GM12878 (cell line): ENCODE measurements around the gene ZNF334. TPM values are rescaled to one million over a fixed set of nuclear protein-coding genes. Genes with fewer than 3 reads are reported as not detected.
A peak's percentile ranks its signal among the peaks of the same experiment; 100 is the strongest.

ENCODE experiments used
- ATAC-seq: fragments of 200-7000 bp; cut with Tn5 transposase; 3 replicates; pipeline ENCODE4 v1.9.1; 2020; ENCODE audit warnings: mild to moderate bottlenecking, moderate library complexity
- Bru-seq: library from RNA; stranded (reverse); fragments of 400-500 nt; gene quantifications from one replicate; lab custom pipeline; 2021; lab: Mats Ljungman, UMichigan
- BruChase-seq, 2 experiments: library from RNA; stranded (reverse); fragments of 400-500 nt; gene quantifications; one replicate each; lab custom pipeline; 2021; lab: Mats Ljungman, UMichigan
- BruUV-seq: library from RNA; stranded (reverse); fragments of 400-500 nt; replicated peaks from 2 replicates; lab custom pipeline; 2021; lab: Mats Ljungman, UMichigan
- CTCF ChIA-PET: fragments of 300-600 bp; sonication (Branson Sonifier 250); formaldehyde crosslinking; extraction: SDS; loops from one replicate; lab custom pipeline; 2021; ENCODE audit warnings: inconsistent platforms; lab: Yijun Ruan, JAX
- POLR2A ChIA-PET: fragments of 350-600 bp; formaldehyde crosslinking; extraction: SDS; loops from one replicate; lab custom pipeline; 2021; ENCODE audit warnings: inconsistent platforms; lab: Charles Lee
- RAD21 ChIA-PET: fragments of 300-600 bp; sonication (Branson Sonifier 250); formaldehyde crosslinking; loops from one replicate; lab custom pipeline; 2023; ENCODE audit warnings: antibody characterized with exemption; ENCODE audit not compliant: unreplicated experiment; lab: Charles Lee
- SMC1A ChIA-PET: fragments of 300-600 bp; sonication (Branson Sonifier 250); formaldehyde crosslinking; loops from one replicate; lab custom pipeline; 2023; ENCODE audit not compliant: unreplicated experiment, uncharacterized antibody; lab: Charles Lee
- DNase-seq: peaks from one replicate; pipeline ENCODE4 v3.0.0-alpha.2; 2011; ENCODE audit warnings: low read depth, low spot score
- FAIRE-seq: peaks from 3 replicates; lab custom pipeline; 2011; peaks lifted over from hg19 to GRCh38; lab: Jason Lieb, UNC
- H2AFZ ChIP-seq: 2 replicates; pipeline ENCODE4 v1.6.0; 2011; ENCODE audit warnings: low read depth, low read length, control low read depth; ENCODE audit not compliant: control insufficient read depth
- H3K27ac ChIP-seq: 2 replicates; pipeline ENCODE4 v1.5.1; 2011; ENCODE audit warnings: control low read depth; ENCODE audit not compliant: control insufficient read depth, insufficient read depth
- H3K27me3 ChIP-seq, 2 experiments: replicated peaks in 1 of 2; 2 replicates each; pipeline versions ENCODE4 v1.6.0 to v1.6.1; 2011; ENCODE audit warnings: low read length in 1 of 2; ENCODE audit not compliant: control insufficient read depth in 2 of 2, insufficient read depth in 2 of 2
- H3K36me3 ChIP-seq, 2 experiments: 2 replicates each; pipeline ENCODE4 v1.5.1; 2011; ENCODE audit warnings: low read length in 1 of 2; ENCODE audit not compliant: control insufficient read depth in 2 of 2, insufficient read depth in 2 of 2
- H3K4me1 ChIP-seq: 2 replicates; pipeline ENCODE4 v1.6.1; 2011; ENCODE audit warnings: mild to moderate bottlenecking, low read length, moderate library complexity, mixed read lengths; ENCODE audit not compliant: control insufficient read depth, insufficient read depth
- H3K4me2 ChIP-seq: 2 replicates; pipeline ENCODE4 v1.6.0; 2011; ENCODE audit warnings: control low read depth; ENCODE audit not compliant: control insufficient read depth, insufficient read depth
- H3K4me3 ChIP-seq: fragments of 200-600 bp; sonication (generic); 2 replicates; pipeline ENCODE4 v1.5.1; 2016
- H3K79me2 ChIP-seq: 2 replicates; pipeline ENCODE4 v1.6.0; 2011; ENCODE audit warnings: low read length; ENCODE audit not compliant: control insufficient read depth, insufficient read depth
- H3K9ac ChIP-seq: 2 replicates; pipeline ENCODE4 v1.8.0; 2011; ENCODE audit warnings: low read length, control low read depth, mixed read lengths; ENCODE audit not compliant: control insufficient read depth, insufficient read depth
- H3K9me3 ChIP-seq: replicated peaks from 3 replicates; pipeline ENCODE4 v1.5.1; 2011; ENCODE audit warnings: mild to moderate bottlenecking, low read length; ENCODE audit not compliant: control insufficient read depth, insufficient read depth
- H4K20me1 ChIP-seq: 2 replicates; pipeline ENCODE4 v1.6.0; 2011; ENCODE audit not compliant: control insufficient read depth, insufficient read depth
- EED ChIP-seq: sonication (generic); IDR thresholded peaks from 2 replicates; pipeline ENCODE4 v1.6.1; 2016; ENCODE audit warnings: antibody characterized with exemption, low read depth
- GABPA ChIP-seq: IDR thresholded peaks from 2 replicates; pipeline ENCODE4 v1.6.1; 2014; ENCODE audit warnings: antibody characterized with exemption, low read depth, mild to moderate bottlenecking, inconsistent platforms
- GATAD2B ChIP-seq: fragments of 450-650 bp; conservative IDR thresholded peaks from 2 replicates; pipeline ENCODE4 v1.6.1; 2017; ENCODE audit warnings: low read depth, mild to moderate bottlenecking, moderate library complexity
- IKZF1 ChIP-seq: fragments of 450-650 bp; conservative IDR thresholded peaks from 2 replicates; pipeline ENCODE4 v1.6.1; 2017; ENCODE audit warnings: antibody characterized with exemption, mild to moderate bottlenecking
- NR2C1 ChIP-seq: fragments of 450-650 bp; IDR thresholded peaks from 2 replicates; pipeline ENCODE4 v1.6.1; 2017; ENCODE audit warnings: antibody characterized with exemption, mild to moderate bottlenecking, moderate library complexity
- PAX8 ChIP-seq: fragments of 450-650 bp; IDR thresholded peaks from 2 replicates; pipeline ENCODE4 v1.6.1; 2017; ENCODE audit warnings: mild to moderate bottlenecking, moderate library complexity
- POLR2A ChIP-seq: IDR thresholded peaks from 2 replicates; pipeline ENCODE4 v1.6.1; 2011; ENCODE audit warnings: low read depth, mild to moderate bottlenecking, low read length
- RELA ChIP-seq: fragments of 450-650 bp; IDR thresholded peaks from 2 replicates; pipeline ENCODE4 v1.8.0; 2014; ENCODE audit warnings: borderline replicate concordance; ENCODE audit not compliant: partially characterized antibody
- SIX5 ChIP-seq: IDR thresholded peaks from 2 replicates; pipeline ENCODE4 v1.6.1; 2011; ENCODE audit warnings: mild to moderate bottlenecking, low read depth, low read length, moderate library complexity; ENCODE audit not compliant: severe bottlenecking
- TCF3 ChIP-seq: IDR thresholded peaks from 2 replicates; pipeline ENCODE4 v1.6.1; 2012; ENCODE audit warnings: low read depth, mild to moderate bottlenecking, low read length, borderline replicate concordance; ENCODE audit not compliant: insufficient read depth
- WGBS: methylation state at CpG from one replicate; pipeline ENCODE4 v1.1.6; 2016; ENCODE audit warnings: low lambda C conversion rate; ENCODE audit not compliant: insufficient replicate concordance, insufficient coverage; ENCODE audit errors: missing lambda C conversion rate; 5-methylcytosine and 5-hydroxymethylcytosine counted together
- in situ Hi-C: fragments of 300-500 bp; cut with MboI; formaldehyde crosslinking; loops from 9 replicates; pipeline ENCODE4 v1.14.3; 2018; ENCODE audit warnings: mixed read lengths
- intact Hi-C: fragments of 100-400 bp; cut with micrococcal nuclease; formaldehyde crosslinking; loops from one replicate; pipeline ENCODE4 v1.14.2; 2022; ENCODE audit not compliant: unreplicated experiment
- long read RNA-seq, 2 experiments: library from polyadenylated mRNA; unstranded; transcript quantifications; one replicate each; pipeline ENCODE4 v2.0.0, GENCODE V29; 2019 to 2020
- polyA minus RNA-seq, 3 experiments: library from RNA; depleted of rRNA, polyadenylated mRNA; stranded (reverse); fragments of >200 nt; gene quantifications; 2 replicates each; pipeline ENCODE4 v1.2.3, GENCODE V29; 2011
- polyA plus RNA-seq, 11 experiments: library from polyadenylated mRNA; depleted of rRNA in 4 of 11; unstranded in 6 of 11; stranded (reverse) in 5 of 11; fragments of >200 nt; fragmentation: Nextera tagmentation in 4 of 11; fragmentation: Illumina TruSeq in 1 of 11; extraction: Ambion mirVana in 4 of 11; extraction: Trizol in 1 of 11; gene quantifications; 1 replicate in 1 of 11; 2 replicates in 10 of 11; pipeline versions ENCODE4 v1.2.1 to v1.2.3, GENCODE V29; 2011 to 2016; ENCODE audit warnings: inconsistent platforms in 2 of 11, missing spikeins in 2 of 11, low read depth in 1 of 11
- total RNA-seq, 4 experiments: library from RNA; depleted of rRNA in 3 of 4; stranded (reverse); fragments of >200 nt in 3 of 4; fragmentation: Illumina TruSeq in 1 of 4; extraction: Trizol in 1 of 4; gene quantifications; 2 replicates each; pipeline versions ENCODE4 v1.2.1 to v1.2.3, GENCODE V29; 2013 to 2021
- TF ChIP-seq, protein P1 (sequence below): fragments of 450-650 bp; IDR thresholded peaks from 2 replicates; pipeline ENCODE4 v1.6.1; 2016; ENCODE audit warnings: mild to moderate bottlenecking, moderate library complexity, borderline replicate concordance
- TF ChIP-seq, protein P2 (sequence below): IDR thresholded peaks from 2 replicates; pipeline ENCODE4 v1.6.1; 2011; ENCODE audit warnings: low read depth, low read length, improper control_type of control experiment, borderline replicate concordance

Gene ZNF334
- 4.1 and 4.2 TPM in 2 replicates for total RNA-seq (2013; cell fraction: nucleolus; rRNA removed)
- total RNA-seq (2014; rRNA removed): 0.96 and 0.98 TPM in 2 replicates
- 1.7 and 1.8 TPM in 2 replicates for total RNA-seq (2014; rRNA removed; fragmentation: Illumina TruSeq; extraction: Trizol)
- 1.2 and 1.7 TPM in 2 replicates for total RNA-seq (2021)
- polyA plus RNA-seq (2011; ENCODE audit: low read depth): 1.2 TPM
- polyA plus RNA-seq (2011; rRNA removed): 0.08 and 0.19 TPM in 2 replicates
- polyA plus RNA-seq (2011; cell fraction: cytosol; rRNA removed): 0.04 and 0.05 TPM in 2 replicates
- polyA plus RNA-seq (2011; cell fraction: nucleus; rRNA removed): 0.13 and 0.25 TPM in 2 replicates
- 2.0 and 2.3 TPM in 2 replicates for polyA plus RNA-seq (2012)
- 2.0 and 3.3 TPM in 2 replicates for polyA plus RNA-seq (2014; fragmentation: Illumina TruSeq; extraction: Trizol)
- under 1 TPM; 0.29 to 0.60 TPM for polyA plus RNA-seq (2014; fragmentation: Nextera tagmentation; extraction: Ambion mirVana)
- polyA plus RNA-seq (2014; rRNA removed): 0.84 and 1.7 TPM in 2 replicates
- 1 to 10 TPM; 1.2 to 1.4 TPM for polyA plus RNA-seq (2016; fragmentation: Nextera tagmentation; extraction: Ambion mirVana)
- 0.15 TPM in 2 replicates for polyA minus RNA-seq (2011; rRNA and poly(A)+ RNA removed)
- not detected in 2 replicates for polyA minus RNA-seq (2011; cell fraction: cytosol; rRNA and poly(A)+ RNA removed)
- 0.12 TPM in 1 of 2 replicates, not detected in the other for polyA minus RNA-seq (2011; cell fraction: nucleus; rRNA and poly(A)+ RNA removed)
- percentile 38 among the genes with signal in this experiment for Bru-seq, nascent RNA
- percentile 36 among the genes with signal in this experiment for BruChase-seq, experiment 1, labeled RNA remaining after a 6-hour chase
- percentile 36 among the genes with signal in this experiment for BruChase-seq, experiment 2, labeled RNA remaining after a 2-hour chase
- long read RNA-seq, experiment 1: 0 reads
- long read RNA-seq, experiment 2, partial matches to known transcripts: 0 of 1 reads
- long read RNA-seq, experiment 2, other reads (novel, unspliced or antisense): 0 of 1 reads

DNA sequence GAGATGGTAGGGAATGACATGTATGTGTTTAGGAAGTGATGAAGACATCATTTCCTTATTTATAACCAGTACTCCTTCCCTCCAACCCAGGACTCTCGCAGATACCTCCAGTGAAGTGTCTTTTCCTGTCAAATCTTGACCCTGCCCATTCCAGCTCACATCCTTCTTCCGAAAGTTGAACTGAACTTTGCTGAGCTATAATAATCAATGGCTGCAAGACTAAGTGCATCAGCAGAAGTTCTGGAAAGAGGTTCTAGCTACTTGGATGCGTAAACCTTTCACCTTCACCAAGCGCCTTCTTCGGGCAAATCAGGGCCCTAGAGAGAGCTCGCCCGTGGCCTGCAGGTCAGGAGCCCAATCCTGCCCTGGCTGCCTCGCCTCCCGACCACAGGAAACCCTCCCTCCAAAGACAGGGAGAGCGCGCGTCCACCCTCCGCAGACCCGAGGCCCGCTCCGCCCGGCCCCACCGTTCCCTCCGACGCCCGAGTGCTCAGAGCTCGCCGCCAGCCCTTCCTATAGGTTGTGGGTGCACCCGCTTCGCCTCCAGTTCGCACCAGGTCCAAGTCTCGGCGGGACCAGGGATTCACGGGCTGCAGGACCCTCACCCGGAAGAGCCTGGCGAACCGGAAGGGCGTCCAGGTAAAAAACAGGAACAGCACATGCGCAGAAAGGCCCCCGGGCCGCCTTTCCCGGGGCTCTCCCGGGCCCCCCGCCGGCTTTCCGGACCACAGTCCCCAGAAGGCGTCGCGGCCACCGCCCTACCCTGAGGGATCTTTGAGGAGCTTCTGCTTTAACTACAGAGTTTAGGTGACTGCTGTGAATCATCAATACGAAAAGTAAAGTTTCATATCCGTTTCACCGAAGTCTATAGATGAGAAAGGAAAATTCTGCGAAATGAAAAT is at the start of gene ZNF334:
Gene ZNF334 (minus strand): TSS at position 617 of the 902 bp plus-strand sequence. CDS start 1,457 bp downstream, outside the sequence.
- peak; percentile 55; the same call in 2 of the 3 replicates for ATAC-seq
- Histone ChIP-seq H3K79me2 (no peaks in the 10 kb centered on the region), H3K36me3 (no peaks in the 10 kb centered on the region), H3K27ac (no peak within 1 kb of the TSS), H3K4me2 (peak within 1 kb of the TSS; percentile 72), H3K27me3 (no peaks in the 10 kb centered on the region; a peak in 1 of 4 replicates), H4K20me1 (no peaks in the 10 kb centered on the region), H3K9me3 (peaks cover 2% of the 10 kb centered on the region; the same call in 2 of the 3 replicates), H3K4me1 (no peaks in the 10 kb centered on the region), H2AFZ (peak within 1 kb of the TSS; percentile 81), H3K4me3 (peak within 1 kb of the TSS; percentile 67), H3K9ac (peak within 1 kb of the TSS; percentile 24; the same call in 1 of the 2 replicates)
- no peak for FAIRE-seq
- ChIA-PET CTCF (interaction anchor here (0.7 to 1.5 kb wide), 3 partner anchors 52 to 168 kb away, joined by 3 to 4 read pairs (median 3); no protein-coding TSS in a partner anchor), RAD21 (no interaction called here), POLR2A (no interaction called here), SMC1A (interaction anchor here (0.7 to 1.2 kb wide), 3 partner anchors 9 to 167 kb away, joined by 3 read pairs; no protein-coding TSS in a partner anchor)
- intact Hi-C loops: no loop called here
- WGBS: 29% methylated on average over 45 of the region's 49 CpGs
- no peak for DNase-seq
- TF ChIP-seq NR2C1: peak; percentile 61
- TF ChIP-seq, protein P1, sequence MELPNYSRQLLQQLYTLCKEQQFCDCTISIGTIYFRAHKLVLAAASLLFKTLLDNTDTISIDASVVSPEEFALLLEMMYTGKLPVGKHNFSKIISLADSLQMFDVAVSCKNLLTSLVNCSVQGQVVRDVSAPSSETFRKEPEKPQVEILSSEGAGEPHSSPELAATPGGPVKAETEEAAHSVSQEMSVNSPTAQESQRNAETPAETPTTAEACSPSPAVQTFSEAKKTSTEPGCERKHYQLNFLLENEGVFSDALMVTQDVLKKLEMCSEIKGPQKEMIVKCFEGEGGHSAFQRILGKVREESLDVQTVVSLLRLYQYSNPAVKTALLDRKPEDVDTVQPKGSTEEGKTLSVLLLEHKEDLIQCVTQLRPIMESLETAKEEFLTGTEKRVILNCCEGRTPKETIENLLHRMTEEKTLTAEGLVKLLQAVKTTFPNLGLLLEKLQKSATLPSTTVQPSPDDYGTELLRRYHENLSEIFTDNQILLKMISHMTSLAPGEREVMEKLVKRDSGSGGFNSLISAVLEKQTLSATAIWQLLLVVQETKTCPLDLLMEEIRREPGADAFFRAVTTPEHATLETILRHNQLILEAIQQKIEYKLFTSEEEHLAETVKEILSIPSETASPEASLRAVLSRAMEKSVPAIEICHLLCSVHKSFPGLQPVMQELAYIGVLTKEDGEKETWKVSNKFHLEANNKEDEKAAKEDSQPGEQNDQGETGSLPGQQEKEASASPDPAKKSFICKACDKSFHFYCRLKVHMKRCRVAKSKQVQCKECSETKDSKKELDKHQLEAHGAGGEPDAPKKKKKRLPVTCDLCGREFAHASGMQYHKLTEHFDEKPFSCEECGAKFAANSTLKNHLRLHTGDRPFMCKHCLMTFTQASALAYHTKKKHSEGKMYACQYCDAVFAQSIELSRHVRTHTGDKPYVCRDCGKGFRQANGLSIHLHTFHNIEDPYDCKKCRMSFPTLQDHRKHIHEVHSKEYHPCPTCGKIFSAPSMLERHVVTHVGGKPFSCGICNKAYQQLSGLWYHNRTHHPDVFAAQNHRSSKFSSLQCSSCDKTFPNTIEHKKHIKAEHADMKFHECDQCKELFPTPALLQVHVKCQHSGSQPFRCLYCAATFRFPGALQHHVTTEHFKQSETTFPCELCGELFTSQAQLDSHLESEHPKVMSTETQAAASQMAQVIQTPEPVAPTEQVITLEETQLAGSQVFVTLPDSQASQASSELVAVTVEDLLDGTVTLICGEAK: peak; percentile 49
- TF ChIP-seq POLR2A: peak; percentile 25; the same call in 1 of the 2 replicates
- 0 out of 2 replicates have a peak, but pooled peaks have one; percentile 31 for TF ChIP-seq GATAD2B
- TF ChIP-seq TCF3: no peak
- TF ChIP-seq, protein P2, sequence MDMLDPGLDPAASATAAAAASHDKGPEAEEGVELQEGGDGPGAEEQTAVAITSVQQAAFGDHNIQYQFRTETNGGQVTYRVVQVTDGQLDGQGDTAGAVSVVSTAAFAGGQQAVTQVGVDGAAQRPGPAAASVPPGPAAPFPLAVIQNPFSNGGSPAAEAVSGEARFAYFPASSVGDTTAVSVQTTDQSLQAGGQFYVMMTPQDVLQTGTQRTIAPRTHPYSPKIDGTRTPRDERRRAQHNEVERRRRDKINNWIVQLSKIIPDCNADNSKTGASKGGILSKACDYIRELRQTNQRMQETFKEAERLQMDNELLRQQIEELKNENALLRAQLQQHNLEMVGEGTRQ: no peak
- peak; percentile 62 for TF ChIP-seq IKZF1
- TF ChIP-seq SIX5: peak; percentile 32
- no peak for TF ChIP-seq PAX8
- TF ChIP-seq GABPA: peak; percentile 75
- no peak for TF ChIP-seq RELA
- 0 out of 2 replicates have a peak, but pooled peaks have one; percentile 29 for TF ChIP-seq EED
- in situ Hi-C loops: no loop called here
- no TSS peak for BruUV-seq
